Measurements from ENCODE around the gene GPC6. TPM values are rescaled to one million over a fixed set of nuclear protein-coding genes. Genes with fewer than 3 reads are reported as not detected.

GPC6 gene
- polyA plus RNA-seq, 1 donor from 2014 or later, result 9.0 TPM

DNA sequence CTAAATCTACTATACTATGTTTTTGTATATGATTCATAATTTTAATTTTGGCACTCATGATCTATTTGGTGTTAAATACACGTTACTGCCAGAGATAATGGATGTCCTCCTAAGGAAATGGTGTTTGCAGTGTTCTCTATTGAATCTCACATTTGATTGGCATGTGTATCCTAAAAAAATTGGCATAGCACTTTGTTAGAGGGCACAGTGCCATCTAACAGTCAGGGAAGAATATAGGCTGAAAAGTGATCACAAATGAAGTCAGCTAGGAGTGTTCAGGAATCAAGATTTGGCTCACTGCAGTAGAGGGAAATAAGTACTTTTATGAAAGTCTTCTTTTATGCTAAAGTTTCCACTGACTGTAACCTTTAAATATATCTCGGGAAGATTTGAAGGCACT is 624.6 kb downstream of the GPC6 start:
- TF ChIP-seq EP300 (conservative IDR thresholded peaks at IDR 0.05; ENCODE audit: poor library complexity, severe bottlenecking), result no peak
- TF ChIP-seq RAD21 (conservative IDR thresholded peaks at IDR 0.05), result no peak
- TF ChIP-seq, protein P1, sequence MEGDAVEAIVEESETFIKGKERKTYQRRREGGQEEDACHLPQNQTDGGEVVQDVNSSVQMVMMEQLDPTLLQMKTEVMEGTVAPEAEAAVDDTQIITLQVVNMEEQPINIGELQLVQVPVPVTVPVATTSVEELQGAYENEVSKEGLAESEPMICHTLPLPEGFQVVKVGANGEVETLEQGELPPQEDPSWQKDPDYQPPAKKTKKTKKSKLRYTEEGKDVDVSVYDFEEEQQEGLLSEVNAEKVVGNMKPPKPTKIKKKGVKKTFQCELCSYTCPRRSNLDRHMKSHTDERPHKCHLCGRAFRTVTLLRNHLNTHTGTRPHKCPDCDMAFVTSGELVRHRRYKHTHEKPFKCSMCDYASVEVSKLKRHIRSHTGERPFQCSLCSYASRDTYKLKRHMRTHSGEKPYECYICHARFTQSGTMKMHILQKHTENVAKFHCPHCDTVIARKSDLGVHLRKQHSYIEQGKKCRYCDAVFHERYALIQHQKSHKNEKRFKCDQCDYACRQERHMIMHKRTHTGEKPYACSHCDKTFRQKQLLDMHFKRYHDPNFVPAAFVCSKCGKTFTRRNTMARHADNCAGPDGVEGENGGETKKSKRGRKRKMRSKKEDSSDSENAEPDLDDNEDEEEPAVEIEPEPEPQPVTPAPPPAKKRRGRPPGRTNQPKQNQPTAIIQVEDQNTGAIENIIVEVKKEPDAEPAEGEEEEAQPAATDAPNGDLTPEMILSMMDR (IDR thresholded peaks at IDR 0.05; ENCODE audit: poor library complexity, severe bottlenecking), result no peak
- no peak for TF ChIP-seq MXI1 (conservative IDR thresholded peaks at IDR 0.05; ENCODE audit: poor library complexity, severe bottlenecking)
- TF ChIP-seq TAF1 (IDR thresholded peaks at IDR 0.05; ENCODE audit: low read depth), result no peak
- TF ChIP-seq REST (IDR thresholded peaks at IDR 0.05; ENCODE audit: borderline replicate concordance), result no peak
- no peak for TF ChIP-seq EZH2 (IDR thresholded peaks at IDR 0.05; ENCODE audit: borderline replicate concordance, insufficient read depth, low read length, poor library complexity, severe bottlenecking)
- TF ChIP-seq POLR2AphosphoS5 (IDR thresholded peaks at IDR 0.05), result no peak
- no peak for TF ChIP-seq SMC3 (conservative IDR thresholded peaks at IDR 0.05; ENCODE audit: poor library complexity)
- Histone ChIP-seq H3K27me3 (ENCODE audit: insufficient read depth, low read depth, low read length) (no peaks in the 10 kb centered on the region), H3K27ac (ENCODE audit: low read length) (no peak overlapping the region), H4K20me1 (ENCODE audit: insufficient read depth) (no peaks in the 10 kb centered on the region), H3K9ac (ENCODE audit: low read length) (no peak overlapping the region), H3K4me2 (ENCODE audit: low read length) (no peak overlapping the region), H3K9me3 (ENCODE audit: low read length) (no peaks in the 10 kb centered on the region), H3K36me3 (ENCODE audit: insufficient read depth, low read length) (no peaks in the 10 kb centered on the region), H3K4me3 (ENCODE audit: low read length) (no peak overlapping the region), H3F3A (ENCODE audit: insufficient read depth, low read length, poor library complexity, severe bottlenecking) (no peaks in the 10 kb centered on the region), H3K79me2 (replicated peaks; ENCODE audit: insufficient read depth, low read length) (no peaks in the 10 kb centered on the region), H2AFZ (ENCODE audit: low read depth, low read length) (no peak overlapping the region), H3K9me2 (ENCODE audit: insufficient read depth, low read length) (no peaks in the 10 kb centered on the region)

DNA sequence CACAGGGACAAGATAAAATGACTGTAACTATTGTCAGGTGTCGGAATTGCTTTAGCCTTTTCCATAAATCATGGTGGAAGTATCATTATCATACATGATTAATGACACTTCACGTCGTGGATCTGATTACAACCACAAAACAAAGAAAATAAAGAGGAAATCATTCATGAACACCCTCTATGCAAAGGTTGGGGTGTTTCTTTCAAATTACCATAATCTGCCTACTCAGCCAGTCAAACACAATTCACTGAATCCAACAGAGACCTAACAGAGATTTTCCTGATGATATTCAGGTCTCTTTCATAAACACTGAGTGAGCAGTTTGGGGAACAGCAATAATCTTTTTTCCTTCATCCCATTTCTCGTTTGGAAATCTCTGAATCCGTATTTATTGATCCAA is 627.3 kb downstream of the GPC6 start:
- Histone ChIP-seq H3K9ac (ENCODE audit: low read length) (no peak overlapping the region), H3K36me3 (ENCODE audit: insufficient read depth, low read length) (no peaks in the 10 kb centered on the region), H2AFZ (ENCODE audit: low read depth, low read length) (no peak overlapping the region), H3K9me3 (ENCODE audit: low read length) (no peaks in the 10 kb centered on the region), H3K27ac (ENCODE audit: low read length) (no peak overlapping the region), H3K9me2 (ENCODE audit: insufficient read depth, low read length) (no peaks in the 10 kb centered on the region), H4K20me1 (ENCODE audit: insufficient read depth) (no peaks in the 10 kb centered on the region), H3K4me2 (ENCODE audit: low read length) (no peak overlapping the region), H3K27me3 (ENCODE audit: insufficient read depth, low read depth, low read length) (no peaks in the 10 kb centered on the region), H3K4me3 (ENCODE audit: low read length) (no peak overlapping the region), H3K79me2 (replicated peaks; ENCODE audit: insufficient read depth, low read length) (no peaks in the 10 kb centered on the region), H3F3A (ENCODE audit: insufficient read depth, low read length, poor library complexity, severe bottlenecking) (no peaks in the 10 kb centered on the region)
- no peak for TF ChIP-seq MXI1 (conservative IDR thresholded peaks at IDR 0.05; ENCODE audit: poor library complexity, severe bottlenecking)
- TF ChIP-seq, protein P1 (IDR thresholded peaks at IDR 0.05; ENCODE audit: poor library complexity, severe bottlenecking), result no peak
- TF ChIP-seq RAD21 (conservative IDR thresholded peaks at IDR 0.05), result no peak
- no peak for TF ChIP-seq TAF1 (IDR thresholded peaks at IDR 0.05; ENCODE audit: low read depth)
- no peak for TF ChIP-seq REST (IDR thresholded peaks at IDR 0.05; ENCODE audit: borderline replicate concordance)
- no peak for TF ChIP-seq SMC3 (conservative IDR thresholded peaks at IDR 0.05; ENCODE audit: poor library complexity)
- TF ChIP-seq EZH2 (IDR thresholded peaks at IDR 0.05; ENCODE audit: borderline replicate concordance, insufficient read depth, low read length, poor library complexity, severe bottlenecking), result no peak
- no peak for TF ChIP-seq POLR2AphosphoS5 (IDR thresholded peaks at IDR 0.05)
- no peak for TF ChIP-seq EP300 (conservative IDR thresholded peaks at IDR 0.05; ENCODE audit: poor library complexity, severe bottlenecking)

Measured in neural cell (in vitro differentiated cells).